Heart left ventricle (tissue), 13 donors: ENCODE data around the gene MACF1.

Experiments
- CTCF ChIP-seq, 12 donors: fragments of 200-600 bp; sonication (generic) in 4 of 12; IDR thresholded peaks; one replicate each; pipeline versions ENCODE4 v1.5.0 to v1.8.0; 2018 to 2022; ENCODE audit warnings: antibody characterized with exemption in 12 of 12, mild to moderate bottlenecking in 5 of 12
- POLR2A ChIP-seq, 2 donors: fragments of 450-650 bp; IDR thresholded peaks; one replicate each; pipeline ENCODE4 v1.6.1; 2017; ENCODE audit warnings: antibody characterized with exemption in 2 of 2, mild to moderate bottlenecking in 2 of 2, moderate library complexity in 2 of 2
- donor health status: ischemic (EF 13 %, LVEDD 7.1; RV severe dilation, severe dysfunction).
- donor health status: DM: no; HTN: yes; CAD: no.
- donor health status: DM: no; HTN: no; CAD: no.
- donor health status: ischemic (EF 25% LVEDD 6.9; RV normal size, moderate dysfunction).
- donor health status: ischemic (EF 25% LVEDD 5.7; RV mildly dilated, moderate dysfunction).
- donor health status: ischemic (EF 35%, LVEDD 5.7; RV mildly dilated, moderate dysfunction).
- donor health status: nonischemic (EF 11% LVEDD 7.7; RV severe dilation, severe dysfunction).
- donor health status: DM: yes; HTN: yes; CAD: no.
- donor health status: PGD.
- donor health status: ischemic (EF 29% LVEDD 5.4; RV normal size, mild dysfunction).
- donor health status: nonischemic (EF 23%, LVEDD 6.1; RV moderate dilation, normal function).

- TF ChIP-seq CTCF (IDR thresholded peaks at IDR 0.05) (no peak), POLR2A (IDR thresholded peaks at IDR 0.05) (no peak)
Observed at GRCh38 chr1:39393645-39394044, 189.2 kb downstream of the MACF1 start.
